Loucy (cell line): ENCODE measurements around the gene PRR23C.

Experiments used
- H2AFZ ChIP-seq: fragments of 200-600 bp; sonication (generic); 2 replicates; pipeline ENCODE4 v1.6.0; 2016; ENCODE audit warnings: antibody characterized with exemption, mild to moderate bottlenecking, low read length, moderate library complexity
- H3F3A ChIP-seq: fragments of 200-600 bp; 2 replicates; pipeline ENCODE4 v1.6.0; 2016; ENCODE audit warnings: antibody characterized with exemption, low read depth, mild to moderate bottlenecking
- H3K27me3 ChIP-seq: fragments of 200-600 bp; sonication (generic); 2 replicates; pipeline ENCODE4 v1.6.1; 2014; ENCODE audit warnings: low read length, mild to moderate bottlenecking; ENCODE audit not compliant: insufficient read depth, poor library complexity, severe bottlenecking
- H3K36me3 ChIP-seq: fragments of 200-600 bp; sonication (generic); 2 replicates; pipeline ENCODE4 v1.6.1; 2016; ENCODE audit warnings: low read length; ENCODE audit not compliant: insufficient read depth
- H3K4me1 ChIP-seq: fragments of 200-600 bp; sonication (generic); 2 replicates; pipeline ENCODE4 v1.5.1; 2014; ENCODE audit warnings: low read length, mild to moderate bottlenecking; ENCODE audit not compliant: insufficient read depth, poor library complexity, severe bottlenecking
- H3K4me2 ChIP-seq: fragments of 200-600 bp; sonication (generic); 2 replicates; pipeline ENCODE4 v1.6.0; 2014; ENCODE audit warnings: antibody characterized with exemption, low read length, low read depth, mild to moderate bottlenecking; ENCODE audit not compliant: poor library complexity, severe bottlenecking
- H3K4me3 ChIP-seq: fragments of 200-600 bp; sonication (generic); 2 replicates; pipeline ENCODE4 v1.5.1; 2014; ENCODE audit warnings: low read length, mild to moderate bottlenecking, mixed read lengths; ENCODE audit not compliant: poor library complexity, severe bottlenecking
- H3K79me2 ChIP-seq: fragments of 200-600 bp; sonication (generic); 2 replicates; pipeline ENCODE4 v1.6.1; 2014; ENCODE audit warnings: low read length; ENCODE audit not compliant: insufficient read depth
- H3K9ac ChIP-seq: fragments of 200-600 bp; sonication (generic); 2 replicates; pipeline ENCODE4 v1.6.0; 2014; ENCODE audit warnings: mild to moderate bottlenecking, low read depth, low read length, moderate library complexity; ENCODE audit not compliant: poor library complexity, severe bottlenecking
- H3K9me2 ChIP-seq: fragments of 200-600 bp; sonication (generic); replicated peaks from 2 replicates; pipeline ENCODE4 v1.6.1; 2016; ENCODE audit warnings: low read depth, low read length, mixed read lengths
- H3K9me3 ChIP-seq: fragments of 200-600 bp; sonication (generic); 2 replicates; pipeline ENCODE4 v1.6.1; 2014; ENCODE audit warnings: mild to moderate bottlenecking, antibody characterized with exemption, low read length, low read depth; ENCODE audit not compliant: insufficient read depth
- H4K20me1 ChIP-seq: fragments of 200-600 bp; sonication (generic); 2 replicates; pipeline ENCODE4 v1.6.0; 2014; ENCODE audit warnings: antibody characterized with exemption, low read length, mild to moderate bottlenecking; ENCODE audit not compliant: insufficient read depth, poor library complexity, severe bottlenecking
- CTCF ChIP-seq: fragments of 200-600 bp; sonication (generic); conservative IDR thresholded peaks from 2 replicates; pipeline ENCODE4 v1.5.1; 2014; ENCODE audit warnings: mild to moderate bottlenecking, antibody characterized with exemption, low read length
- EZH2phosphoT487 ChIP-seq: fragments of 200-600 bp; IDR thresholded peaks from 2 replicates; pipeline ENCODE4 v1.6.1; 2018; ENCODE audit warnings: antibody characterized with exemption, mild to moderate bottlenecking, moderate library complexity, borderline replicate concordance

Gene PRR23C

GRCh38 chr3:139006051-139006716, 38.5 kb downstream of the PRR23C start, which contains the start of gene PRR23A:
Gene PRR23A (minus strand): TSS chr3:139006268. CDS start chr3:139006268, 0 bp downstream.
- Histone ChIP-seq H3K4me2 (no peak within 1 kb of the TSS), H3K79me2 (no peaks in the 10 kb centered on the region), H2AFZ (no peak within 1 kb of the TSS), H3K9me3 (no peaks in the 10 kb centered on the region), H3K27me3 (no peaks in the 10 kb centered on the region), H3K9ac (no peak within 1 kb of the TSS), H3K4me3 (no peak within 1 kb of the TSS), H3K9me2 (no peaks in the 10 kb centered on the region), H4K20me1 (no peaks in the 10 kb centered on the region), H3K36me3 (no peaks in the 10 kb centered on the region), H3K4me1 (no peaks in the 10 kb centered on the region), H3F3A (no peaks in the 10 kb centered on the region)
- no peak for TF ChIP-seq EZH2phosphoT487
- TF ChIP-seq CTCF: no peak

GRCh38 chr3:139005356-139005993, 39.2 kb downstream of the PRR23C start:
- H3K4me1 ChIP-seq: no peaks in the 10 kb centered on the region
- no peaks in the 10 kb centered on the region for H3F3A ChIP-seq
- TF ChIP-seq EZH2phosphoT487 (no peak), CTCF (no peak)
- no peak overlapping the region for H3K9ac ChIP-seq
- H3K4me3 ChIP-seq: no peak overlapping the region
- no peaks in the 10 kb centered on the region for H3K27me3 ChIP-seq
- no peak overlapping the region for H3K4me2 ChIP-seq
- no peaks in the 10 kb centered on the region for H3K79me2 ChIP-seq
- no peaks in the 10 kb centered on the region for H4K20me1 ChIP-seq
- H3K9me3 ChIP-seq: no peaks in the 10 kb centered on the region
- H3K9me2 ChIP-seq: no peaks in the 10 kb centered on the region
- H3K36me3 ChIP-seq: no peaks in the 10 kb centered on the region
- H2AFZ ChIP-seq: no peak overlapping the region

GRCh38 chr3:138995706-138996105, 49.0 kb downstream of the PRR23C start:
- TF ChIP-seq EZH2phosphoT487 (no peak), CTCF (no peak)
- Histone ChIP-seq H3K36me3 (no peaks in the 10 kb centered on the region), H3K4me3 (no peak overlapping the region), H3K4me2 (no peak overlapping the region), H3K9me2 (no peaks in the 10 kb centered on the region), H3K27me3 (peaks cover 7% of the 10 kb centered on the region), H3K9ac (no peak overlapping the region), H3K4me1 (no peaks in the 10 kb centered on the region), H3K9me3 (no peaks in the 10 kb centered on the region), H3K79me2 (no peaks in the 10 kb centered on the region), H4K20me1 (no peaks in the 10 kb centered on the region), H3F3A (no peaks in the 10 kb centered on the region), H2AFZ (no peak overlapping the region)
